Lung (tissue), 12 donors: ENCODE measurements around the gene TXNRD1. TPM values are rescaled to one million over a fixed set of nuclear protein-coding genes. Genes with fewer than 3 reads are reported as not detected.

ENCODE experiments used
- ATAC-seq: fragments of 200-7000 bp; cut with Tn5 transposase; one replicate; pipeline ENCODE4 v1.9.1; 2020; ENCODE audit warnings: moderate number of reproducible peaks; ENCODE audit not compliant: insufficient read depth, low FRiP score
- DNase-seq, 3 donors: peaks; one replicate each; pipeline ENCODE4 v3.0.0-alpha.2; 2013 to 2017
- H3K27ac ChIP-seq, 2 donors: one replicate each; pipeline ENCODE4 v1.5.1; 2013; ENCODE audit warnings: mild to moderate bottlenecking in 2 of 2, moderate library complexity in 2 of 2, control low read depth in 1 of 2, inconsistent platforms in 1 of 2, low read depth in 1 of 2, low read length in 1 of 2
- H3K27me3 ChIP-seq, 3 donors: one replicate each; pipeline ENCODE4 v1.5.1; 2013; ENCODE audit warnings: low read length in 2 of 3; ENCODE audit not compliant: control insufficient read depth in 3 of 3, insufficient read depth in 3 of 3
- H3K36me3 ChIP-seq, 4 donors: one replicate each; pipeline ENCODE4 v1.5.1; 2013; ENCODE audit warnings: low read length in 4 of 4, mild to moderate bottlenecking in 1 of 4, moderate library complexity in 1 of 4; ENCODE audit not compliant: control insufficient read depth in 4 of 4, insufficient read depth in 4 of 4
- H3K4me1 ChIP-seq, 5 donors: one replicate each; pipeline ENCODE4 v1.5.1; 2013; ENCODE audit warnings: low read length in 5 of 5, mild to moderate bottlenecking in 2 of 5, moderate library complexity in 1 of 5; ENCODE audit not compliant: control insufficient read depth in 5 of 5, insufficient read depth in 5 of 5
- H3K4me3 ChIP-seq: one replicate; pipeline ENCODE4 v1.5.1; 2013; ENCODE audit warnings: mild to moderate bottlenecking, control low read depth, moderate library complexity
- H3K9ac ChIP-seq, 2 donors: one replicate each; pipeline ENCODE4 v1.5.1; 2013; ENCODE audit warnings: low read length in 2 of 2, control low read depth in 1 of 2; ENCODE audit not compliant: insufficient read depth in 1 of 2
- H3K9me3 ChIP-seq, 4 donors: one replicate each; pipeline ENCODE4 v1.5.1; 2013; ENCODE audit warnings: low read length in 3 of 4, mild to moderate bottlenecking in 1 of 4, moderate library complexity in 1 of 4; ENCODE audit not compliant: control insufficient read depth in 4 of 4, insufficient read depth in 3 of 4
- CTCF ChIP-seq: IDR thresholded peaks from 2 replicates; pipeline ENCODE4 v1.5.1; 2012; ENCODE audit warnings: mild to moderate bottlenecking; ENCODE audit errors: control extremely low read depth, extremely low read depth
- WGBS, 2 donors: extraction: QIAGEN DNeasy Blood & Tissue Kit; methylation state at CpG; one replicate each; pipeline ENCODE4 v1.1.7; 2013; 5-methylcytosine and 5-hydroxymethylcytosine counted together
- polyA plus RNA-seq, 2 donors: library from polyadenylated mRNA; stranded (reverse); fragments of 200-250 nt; gene quantifications; one replicate each; pipeline ENCODE4 v1.2.1, GENCODE V29; 2013
- total RNA-seq, 2 donors: library from RNA; depleted of rRNA in 1 of 2; stranded (reverse); fragments of >200 nt in 1 of 2; gene quantifications; one replicate each; pipeline ENCODE4 v1.2.1, GENCODE V29; 2014 to 2021
- donor health status: control.
- donor health status: control.
- donor health status: Bipolar disorder and iron deficiency.
- donor health status: healthy.
- donor health status: DM: yes; HTN: yes; CAD: no.

TXNRD1 gene
- total and polyA plus RNA-seq, 4 donors, result 74.2 to 166 (median 125) TPM

GRCh38 chr12:104354167-104354867 is 138.7 kb downstream of the TXNRD1 start:
- Histone ChIP-seq H3K4me1 (no peaks in the 10 kb centered on the region), H3K36me3 (peaks cover 0 to 20% (median 12%) of the 10 kb centered on the region in 4 donors), H3K27me3 (no peaks in the 10 kb centered on the region), H3K9ac (no peak overlapping the region), H3K27ac (no peak overlapping the region), H3K4me3 (no peak overlapping the region), H3K9me3 (no peaks in the 10 kb centered on the region)
- no peak for TF ChIP-seq CTCF
- DNase-seq (no peak), ATAC-seq (no peak)
- WGBS, 2 donors, result 87 to 91% methylated on average over 6 of the region's 6 CpGs

- H3K27me3 ChIP-seq, result no peaks in the 10 kb centered on the region
- ATAC-seq (no peak), DNase-seq (no peak)
- WGBS, 2 donors, result 91 to 95% methylated on average over 7 of the region's 7 CpGs
- H3K27ac ChIP-seq, result no peak overlapping the region
- no peak overlapping the region for H3K9ac ChIP-seq
- H3K36me3 ChIP-seq, result peaks cover 0 to 17% (median 8%) of the 10 kb centered on the region in 4 donors
- H3K4me3 ChIP-seq, result no peak overlapping the region
- no peaks in the 10 kb centered on the region for H3K9me3 ChIP-seq
- no peak for TF ChIP-seq CTCF
- H3K4me1 ChIP-seq, result no peaks in the 10 kb centered on the region
Observed at GRCh38 chr12:104354868-104355570, 139.4 kb downstream of the TXNRD1 start.

GRCh38 chr12:104355630-104356029 is 140.1 kb downstream of the TXNRD1 start:
- H3K4me3 ChIP-seq, result no peak overlapping the region
- no peak overlapping the region for H3K9ac ChIP-seq
- no peak overlapping the region for H3K27ac ChIP-seq
- 90 to 93% methylated on average over 3 of the region's 3 CpGs for WGBS, 2 donors
- no peak for ATAC-seq
- no peak for TF ChIP-seq CTCF
- H3K4me1 ChIP-seq, result no peaks in the 10 kb centered on the region
- H3K9me3 ChIP-seq, result peaks cover 0 to 2% (median 0%) of the 10 kb centered on the region in 4 donors
- H3K27me3 ChIP-seq, result no peaks in the 10 kb centered on the region
- no peak for DNase-seq
- H3K36me3 ChIP-seq, result peaks cover 0 to 14% (median 7%) of the 10 kb centered on the region in 4 donors
